EL (cell line): ENCODE measurements around the gene TMED6.

Source experiments
- DNase-seq: peaks from one replicate; pipeline ENCODE4 v3.0.0-alpha.2; 2016

The TMED6 gene

GRCh38 chr16:69322343-69322742, 29.2 kb downstream of the TMED6 start:
- no peak for DNase-seq

- DNase-seq, result no peak
These were observed 30.5 kb downstream of the TMED6 start for GRCh38 chr16:69321080-69321479.

GRCh38 chr16:69320740-69321073, 30.9 kb downstream of the TMED6 start:
- no peak for DNase-seq

- no peak for DNase-seq
These were observed 31.5 kb downstream of the TMED6 start for GRCh38 chr16:69319826-69320739.

GRCh38 chr16:69319381-69319780, 32.2 kb downstream of the TMED6 start:
- no peak for DNase-seq

GRCh38 chr16:69318911-69319289, 32.7 kb downstream of the TMED6 start:
- no peak for DNase-seq

GRCh38 chr16:69318177-69318910, 33.2 kb downstream of the TMED6 start:
- DNase-seq, result no peak

GRCh38 chr16:69316595-69317034, 35.0 kb downstream of the TMED6 start:
- DNase-seq, result no peak

- no peak for DNase-seq
These were observed 35.9 kb downstream of the TMED6 start for GRCh38 chr16:69315486-69316311.

GRCh38 chr16:69314534-69314933, 37.1 kb downstream of the TMED6 start:
- DNase-seq, result no peak

GRCh38 chr16:69313469-69313868, 38.1 kb downstream of the TMED6 start:
- no peak for DNase-seq

GRCh38 chr16:69311533-69312387, 39.8 kb downstream of the TMED6 start:
- DNase-seq, result peak; percentile 42

- peak; percentile 95 for DNase-seq
These were observed 40.7 kb downstream of the TMED6 start, which contains the start of gene VPS4A for GRCh38 chr16:69310653-69311532. Gene VPS4A (plus strand): TSS chr16:69311350. CDS start chr16:69311512, 162 bp downstream.

- no peak for DNase-seq
These were observed 42.3 kb downstream of the TMED6 start for GRCh38 chr16:69309316-69309715.

GRCh38 chr16:69307856-69308255, 43.7 kb downstream of the TMED6 start:
- DNase-seq, result no peak

GRCh38 chr16:69307091-69307490, 44.5 kb downstream of the TMED6 start:
- DNase-seq, result no peak

GRCh38 chr16:69306031-69306430, 45.6 kb downstream of the TMED6 start:
- DNase-seq, result no peak

GRCh38 chr16:69302301-69302700, 49.3 kb downstream of the TMED6 start:
- DNase-seq, result no peak

- no peak for DNase-seq
These were observed 49.7 kb downstream of the TMED6 start for GRCh38 chr16:69301861-69302260.

GRCh38 chr16:69301187-69301586, 50.4 kb downstream of the TMED6 start:
- DNase-seq, result no peak

- DNase-seq, result no peak
These were observed 53.3 kb downstream of the TMED6 start for GRCh38 chr16:69298261-69298660.
